CD14-positive monocyte (primary cell): ENCODE measurements around the gene PRC1. TPM values are rescaled to one million over a fixed set of nuclear protein-coding genes. Genes with fewer than 3 reads are reported as not detected.

ENCODE experiments used
- DNase-seq, 3 donors: peaks; one replicate each; pipeline ENCODE4 v3.0.0-alpha.2; 2011 to 2022
- H2AFZ ChIP-seq: 2 replicates; pipeline ENCODE4 v1.6.0; 2012; ENCODE audit warnings: mild to moderate bottlenecking, low read depth, low read length, inconsistent platforms; ENCODE audit not compliant: insufficient read depth, poor library complexity, severe bottlenecking
- H3K27ac ChIP-seq, 2 donors: 1 replicate in 1 of 2; 2 replicates in 1 of 2; pipeline ENCODE4 v1.5.1; 2012 to 2013; ENCODE audit warnings: low read length in 2 of 2, control low read depth in 1 of 2, inconsistent platforms in 1 of 2, low read depth in 1 of 2, mild to moderate bottlenecking in 1 of 2
- H3K27me3 ChIP-seq, 2 donors: one replicate each; pipeline versions ENCODE4 v1.6.0 to v1.6.1; 2011 to 2013; ENCODE audit warnings: low read length in 2 of 2; ENCODE audit not compliant: control insufficient read depth in 2 of 2, insufficient read depth in 2 of 2
- H3K36me3 ChIP-seq, 2 donors: replicated peaks in 1 of 2; 1 replicate in 1 of 2; 2 replicates in 1 of 2; pipeline versions ENCODE4 v1.5.1 to v1.6.1; 2012 to 2013; ENCODE audit warnings: low read length in 2 of 2, control low read depth in 1 of 2, inconsistent platforms in 1 of 2, mild to moderate bottlenecking in 1 of 2; ENCODE audit not compliant: insufficient read depth in 2 of 2, control insufficient read depth in 1 of 2
- H3K4me1 ChIP-seq, 2 donors: 1 replicate in 1 of 2; 2 replicates in 1 of 2; pipeline versions ENCODE4 v1.5.1 to v1.6.1; 2012 to 2013; ENCODE audit warnings: low read length in 2 of 2, control low read depth in 1 of 2, inconsistent platforms in 1 of 2, mild to moderate bottlenecking in 1 of 2, moderate library complexity in 1 of 2; ENCODE audit not compliant: insufficient read depth in 2 of 2, control insufficient read depth in 1 of 2
- H3K4me2 ChIP-seq: replicated peaks from 2 replicates; pipeline ENCODE3; 2012; ENCODE audit warnings: low read length, moderate library complexity, mild to moderate bottlenecking; ENCODE audit not compliant: poor library complexity, severe bottlenecking; ENCODE audit errors: extremely low read depth
- H3K4me3 ChIP-seq, 3 experiments: fragments of 200-600 bp in 1 of 3; sonication (generic) in 1 of 3; replicated peaks in 1 of 3; 1 replicate in 2 of 3; 2 replicates in 1 of 3; pipeline ENCODE4 v1.5.1; 2011 to 2013; ENCODE audit warnings: low read length in 3 of 3, mild to moderate bottlenecking in 3 of 3, control low read depth in 2 of 3, low read depth in 2 of 3, inconsistent platforms in 1 of 3, moderate library complexity in 1 of 3
- H3K79me2 ChIP-seq: 2 replicates; pipeline ENCODE4 v1.6.0; 2012; ENCODE audit warnings: mild to moderate bottlenecking, control low read depth, inconsistent platforms, low read length, moderate library complexity; ENCODE audit not compliant: insufficient read depth
- H3K9ac ChIP-seq: 2 replicates; pipeline ENCODE4 v1.6.0; 2017; ENCODE audit warnings: low read length, mild to moderate bottlenecking; ENCODE audit not compliant: insufficient read depth, poor library complexity, severe bottlenecking
- H3K9me3 ChIP-seq, 2 donors: replicated peaks in 1 of 2; 1 replicate in 1 of 2; 2 replicates in 1 of 2; pipeline versions ENCODE4 v1.5.1 to v1.6.1; 2012 to 2013; ENCODE audit warnings: low read length in 2 of 2, control low read depth in 1 of 2; ENCODE audit not compliant: control insufficient read depth in 1 of 2, insufficient read depth in 1 of 2
- H4K20me1 ChIP-seq: 2 replicates; pipeline ENCODE4 v1.6.0; 2012; ENCODE audit warnings: mild to moderate bottlenecking, low read length, control low read depth, moderate library complexity; ENCODE audit not compliant: insufficient read depth
- H3K27ac Mint-ChIP-seq, 7 donors: one replicate each; pipeline ENCODE4 v1.8.0; 2020; ENCODE audit warnings: mild to moderate bottlenecking in 7 of 7, mixed read lengths in 7 of 7, moderate library complexity in 6 of 7, inconsistent platforms in 2 of 7
- H3K27me3 Mint-ChIP-seq, 3 donors: one replicate each; pipeline ENCODE4 v1.8.0; 2021 to 2022; ENCODE audit warnings: low read depth in 3 of 3, mild to moderate bottlenecking in 3 of 3, mixed read lengths in 3 of 3, moderate library complexity in 3 of 3, inconsistent platforms in 1 of 3
- H3K36me3 Mint-ChIP-seq, 2 donors: one replicate each; pipeline ENCODE4 v1.8.0; 2020; ENCODE audit warnings: mixed read lengths in 2 of 2, inconsistent platforms in 1 of 2, mild to moderate bottlenecking in 1 of 2
- H3K4me1 Mint-ChIP-seq: one replicate; pipeline ENCODE4 v1.8.0; 2020; ENCODE audit warnings: mild to moderate bottlenecking, mixed read lengths
- H3K4me3 Mint-ChIP-seq, 2 donors: one replicate each; pipeline ENCODE4 v1.8.0; 2020; ENCODE audit warnings: mild to moderate bottlenecking in 2 of 2, mixed read lengths in 2 of 2, moderate library complexity in 1 of 2
- H3K9me3 Mint-ChIP-seq, 7 donors: one replicate each; pipeline ENCODE4 v1.8.0; 2020 to 2022; ENCODE audit warnings: mixed read lengths in 7 of 7, mild to moderate bottlenecking in 6 of 7, moderate library complexity in 6 of 7, inconsistent platforms in 2 of 7
- CTCF ChIP-seq: fragments of 200-600 bp; IDR thresholded peaks from one replicate; pipeline ENCODE4 v1.8.0; 2022; ENCODE audit warnings: antibody characterized with exemption, mild to moderate bottlenecking
- WGBS: methylation state at CpG from one replicate; pipeline ENCODE4 v1.1.5; 2013; ENCODE audit warnings: missing lambda C conversion rate; ENCODE audit not compliant: insufficient coverage; 5-methylcytosine and 5-hydroxymethylcytosine counted together
- intact Hi-C, 2 donors: fragments of 100-400 bp; cut with micrococcal nuclease; formaldehyde crosslinking; loops; one replicate each; pipeline versions ENCODE4 v1.15.0 to v1.15.1; 2023
- polyA plus RNA-seq, 3 donors: library from polyadenylated mRNA; depleted of rRNA in 1 of 3; unstranded in 2 of 3; stranded (reverse) in 1 of 3; fragments of 300-500 nt in 2 of 3; fragments of >200 nt in 1 of 3; fragmentation: Illumina TruSeq in 2 of 3; gene quantifications; 1 replicate in 2 of 3; 2 replicates in 1 of 3; pipeline ENCODE4 v1.2.3, GENCODE V29; 2012 to 2021

Gene PRC1
- polyA plus RNA-seq, 3 donors, result 1.6 to 6.9 (median 2.0) TPM

- intact Hi-C loops, result loop anchor here in 1 of 2 donors (10.0 kb wide), 1 partner anchor 67 kb away; the partner anchor contains the start of gene RCCD1
- Histone ChIP-seq H3K4me1 (peaks cover 19 to 25% of the 10 kb centered on the region in 2 donors), H3K4me2 (peak overlapping the region; percentile 88), H3K36me3 (peaks cover 4 to 20% of the 10 kb centered on the region in 2 donors), H3K27me3 (no peaks in the 10 kb centered on the region), H3K9me3 (no peaks in the 10 kb centered on the region), H3K79me2 (peaks cover 52% of the 10 kb centered on the region), H4K20me1 (peaks cover 11% of the 10 kb centered on the region), H3K27ac (peak overlapping the region in 1 of 2 donors; percentile 92), H2AFZ (peak overlapping the region; percentile 99), H3K9ac (peak overlapping the region; percentile 88), H3K4me3 (peak overlapping the region; percentile 89 to 100 (median 91))
- DNase-seq, result no peak
- H3K27ac Mint-ChIP-seq, result peak overlapping the region; percentile 87 to 94 (median 88)
- no peaks in the 10 kb centered on the region for H3K9me3 Mint-ChIP-seq
- peaks cover 17 to 20% of the 10 kb centered on the region in 2 donors for H3K36me3 Mint-ChIP-seq
- H3K4me1 Mint-ChIP-seq, result peaks cover 37% of the 10 kb centered on the region
- no peak for TF ChIP-seq CTCF
- H3K4me3 Mint-ChIP-seq, result peak overlapping the region; percentile 98
- H3K27me3 Mint-ChIP-seq, result peaks cover 0 to 1% (median 0%) of the 10 kb centered on the region in 3 donors
- WGBS, result 17% methylated on average over 2 of the region's 4 CpGs
These were observed 27.3 kb upstream of the PRC1 start for GRCh38 chr15:91021516-91022074.

GRCh38 chr15:91018158-91018557 lies 23.8 kb upstream of the PRC1 start:
- no peak for TF ChIP-seq CTCF
- Histone ChIP-seq H3K9me3 (no peaks in the 10 kb centered on the region), H3K4me2 (no peak overlapping the region), H3K4me1 (peaks cover 19 to 25% of the 10 kb centered on the region in 2 donors), H3K36me3 (peaks cover 29 to 47% of the 10 kb centered on the region in 2 donors), H2AFZ (no peak overlapping the region), H3K27ac (peak overlapping the region in 1 of 2 donors; percentile 6), H3K79me2 (peaks cover 53% of the 10 kb centered on the region), H4K20me1 (peaks cover 11% of the 10 kb centered on the region), H3K27me3 (no peaks in the 10 kb centered on the region), H3K4me3 (no peak overlapping the region), H3K9ac (no peak overlapping the region)
- intact Hi-C loops, result no loop called here
- Mint-ChIP-seq H3K9me3 (no peaks in the 10 kb centered on the region), H3K36me3 (peaks cover 34 to 42% of the 10 kb centered on the region in 2 donors), H3K4me1 (peaks cover 37% of the 10 kb centered on the region), H3K4me3 (no peak overlapping the region), H3K27ac (peak overlapping the region in 4 of 7 donors; percentile 10 to 37 (median 26)), H3K27me3 (no peaks in the 10 kb centered on the region)
- 100% methylated on average over 1 of the region's 3 CpGs for WGBS
- no peak for DNase-seq
